Right lobe of liver (tissue), 6 donors: Measurements from ENCODE around the gene GSG1L. TPM values are rescaled to one million over a fixed set of nuclear protein-coding genes. Genes with fewer than 3 reads are reported as not detected.

Experiments
- ATAC-seq, 4 donors: fragments of 200-7000 bp; cut with Tn5 transposase; one replicate each; pipeline ENCODE4 v1.9.1; 2020; ENCODE audit warnings: mild to moderate bottlenecking in 4 of 4, moderate library complexity in 4 of 4
- DNase-seq, 3 donors: peaks; one replicate each; pipeline ENCODE4 v3.0.0-alpha.2; 2020
- H3K27ac ChIP-seq, 3 donors: fragments of 200-600 bp; one replicate each; pipeline ENCODE4 v1.8.0; 2022
- H3K27me3 ChIP-seq, 2 donors: fragments of 200-600 bp; one replicate each; pipeline ENCODE4 v1.8.0; 2022
- H3K36me3 ChIP-seq, 4 donors: fragments of 200-600 bp; sonication (generic) in 1 of 4; one replicate each; pipeline versions ENCODE4 v1.5.1 to v1.8.0; 2017 to 2022; ENCODE audit warnings: control low read depth in 1 of 4
- H3K4me1 ChIP-seq, 4 donors: fragments of 200-600 bp; sonication (generic) in 1 of 4; one replicate each; pipeline versions ENCODE4 v1.5.1 to v1.8.0; 2017 to 2022; ENCODE audit warnings: control low read depth in 1 of 4
- H3K4me3 ChIP-seq, 3 donors: fragments of 200-600 bp; one replicate each; pipeline ENCODE4 v1.8.0; 2022
- H3K9me3 ChIP-seq, 4 donors: fragments of 200-600 bp; sonication (generic) in 1 of 4; one replicate each; pipeline versions ENCODE4 v1.5.1 to v1.8.0; 2017 to 2022; ENCODE audit warnings: control low read depth in 1 of 4
- CTCF ChIP-seq, 4 donors: fragments of 200-600 bp in 3 of 4; fragments of 450-650 bp in 1 of 4; IDR thresholded peaks; one replicate each; pipeline versions ENCODE4 v1.5.1 to v1.8.0; 2016 to 2022; ENCODE audit warnings: antibody characterized with exemption in 4 of 4, mild to moderate bottlenecking in 2 of 4
- POLR2A ChIP-seq: fragments of 450-650 bp; IDR thresholded peaks from one replicate; pipeline ENCODE4 v1.6.1; 2017; ENCODE audit warnings: antibody characterized with exemption, mild to moderate bottlenecking
- WGBS: methylation state at CpG from one replicate; pipeline ENCODE4 v1.1.6; 2018; ENCODE audit warnings: low coverage, low lambda C conversion rate; ENCODE audit not compliant: insufficient coverage; ENCODE audit errors: missing lambda C conversion rate; 5-methylcytosine and 5-hydroxymethylcytosine counted together
- intact Hi-C, 2 donors: fragments of 100-400 bp; cut with DNase I; formaldehyde crosslinking; loops; one replicate each; pipeline versions ENCODE4 v1.11.2 to v1.14.1; 2022
- total RNA-seq, 6 experiments: library from RNA; depleted of rRNA in 2 of 6; stranded (reverse); fragments of >200 nt in 2 of 6; fragmentation: NEBNext Ultra II Directional in 3 of 6; extraction: Animal tissue kit (Norgen Biotek cat#: 25700) in 3 of 6; gene quantifications; one replicate each; pipeline versions ENCODE4 v1.1.0 to v1.2.4, GENCODE V29; 2016 to 2023
- donor health status: DM: no; HTN: yes; CAD: no.
- donor health status: DM: no; HTN: no; CAD: no.
- donor health status: DM: no; HTN: no; CAD: no.
- donor health status: DM: no; HTN: yes; CAD: no.
- donor health status: DM: no; HTN: yes; CAD: no.

The GSG1L gene
- total RNA-seq, 6 experiments from 2014 or later: 0.33 TPM; not detected in 5

GRCh38 chr16:27824786-27825185, 238.7 kb downstream of the GSG1L start:
- H3K27me3 ChIP-seq: no peaks in the 10 kb centered on the region
- H3K9me3 ChIP-seq: no peaks in the 10 kb centered on the region
- TF ChIP-seq POLR2A (no peak), CTCF (IDR thresholded peaks at IDR 0.05) (no peak)
- DNase-seq (no peak), ATAC-seq (no peak)
- H3K4me3 ChIP-seq: no peak overlapping the region
- no peak overlapping the region for H3K27ac ChIP-seq
- no peaks in the 10 kb centered on the region for H3K36me3 ChIP-seq
- WGBS: 68% methylated on average over 8 of the region's 9 CpGs
- intact Hi-C loops: no loop called here
- no peaks in the 10 kb centered on the region for H3K4me1 ChIP-seq

GRCh38 chr16:27824006-27824405, 239.5 kb downstream of the GSG1L start:
- Histone ChIP-seq H3K9me3 (no peaks in the 10 kb centered on the region), H3K36me3 (no peaks in the 10 kb centered on the region), H3K27ac (no peak overlapping the region), H3K27me3 (no peaks in the 10 kb centered on the region), H3K4me3 (no peak overlapping the region), H3K4me1 (no peaks in the 10 kb centered on the region)
- DNase-seq: no peak
- no peak for ATAC-seq
- TF ChIP-seq POLR2A: no peak
- TF ChIP-seq CTCF (IDR thresholded peaks at IDR 0.05): no peak
- 87% methylated on average over 3 of the region's 7 CpGs for WGBS
- intact Hi-C loops: no loop called here

- no peak for DNase-seq
These were observed 240.1 kb downstream of the GSG1L start for GRCh38 chr16:27823421-27823820.

GRCh38 chr16:27822996-27823395, 240.5 kb downstream of the GSG1L start:
- no peaks in the 10 kb centered on the region for H3K4me1 ChIP-seq
- H3K9me3 ChIP-seq: no peaks in the 10 kb centered on the region
- no peaks in the 10 kb centered on the region for H3K27me3 ChIP-seq
- no peak overlapping the region for H3K27ac ChIP-seq
- 65% methylated on average over 10 of the region's 11 CpGs for WGBS
- no peak overlapping the region for H3K4me3 ChIP-seq
- TF ChIP-seq CTCF (IDR thresholded peaks at IDR 0.05): no peak
- TF ChIP-seq POLR2A: no peak
- no peak for ATAC-seq
- DNase-seq: no peak
- H3K36me3 ChIP-seq: no peaks in the 10 kb centered on the region
- intact Hi-C loops: no loop called here

More at GRCh38 chr16:27823421-27823820, 240.1 kb downstream of the GSG1L start:
- H3K27ac ChIP-seq: no peak overlapping the region
- H3K9me3 ChIP-seq: no peaks in the 10 kb centered on the region
- no peak overlapping the region for H3K4me3 ChIP-seq
- H3K27me3 ChIP-seq: no peaks in the 10 kb centered on the region
- no peaks in the 10 kb centered on the region for H3K36me3 ChIP-seq
- intact Hi-C loops: no loop called here
- H3K4me1 ChIP-seq: no peaks in the 10 kb centered on the region
- ATAC-seq: no peak
- WGBS: 65% methylated on average over 4 of the region's 8 CpGs
- no peak for TF ChIP-seq CTCF (IDR thresholded peaks at IDR 0.05)
- no peak for TF ChIP-seq POLR2A

GRCh38 chr16:27822529-27822928, 241.0 kb downstream of the GSG1L start:
- DNase-seq (no peak), ATAC-seq (no peak)
- Histone ChIP-seq H3K27ac (no peak overlapping the region), H3K9me3 (no peaks in the 10 kb centered on the region), H3K27me3 (no peaks in the 10 kb centered on the region), H3K4me1 (no peaks in the 10 kb centered on the region), H3K36me3 (no peaks in the 10 kb centered on the region), H3K4me3 (no peak overlapping the region)
- WGBS: 40% methylated on average over 7 of the region's 7 CpGs
- intact Hi-C loops: no loop called here
- no peak for TF ChIP-seq POLR2A
- no peak for TF ChIP-seq CTCF (IDR thresholded peaks at IDR 0.05)
